K562 (cell line): ENCODE results near the gene ENTPD8. TPM values are rescaled to one million over a fixed set of nuclear protein-coding genes. Genes with fewer than 3 reads are reported as not detected.

Experiments used
- ATAC-seq: fragments of 200-7000 bp; cut with Tn5 transposase; 3 replicates; pipeline ENCODE4 v1.9.1; 2020; ENCODE audit warnings: moderate library complexity
- BruUV-seq: library from RNA; stranded (reverse); fragments of 400-500 nt; replicated peaks from 2 replicates; lab custom pipeline; 2021; lab: Mats Ljungman, UMichigan
- CTCF ChIA-PET: fragments of 300-600 bp; formaldehyde crosslinking; extraction: SDS; loops from one replicate; lab custom pipeline; 2021; ENCODE audit warnings: low intra/inter-chr PET ratio; lab: Yijun Ruan, JAX
- POLR2A ChIA-PET: fragments of 300-600, 350-650 bp; sonication (Branson Sonifier 250); formaldehyde crosslinking; extraction: SDS; loops from one replicate; lab custom pipeline; 2021; ENCODE audit warnings: antibody characterized with exemption, inconsistent platforms; lab: Yijun Ruan, JAX
- DNase-seq, 4 experiments: peaks; one replicate each; pipeline versions ENCODE4 v3.0.0 to v3.0.0-alpha.2; 2011 to 2018; ENCODE audit warnings: low spot score in 3 of 4, mixed read lengths in 3 of 4; ENCODE audit errors: extremely low read depth in 1 of 4
- FAIRE-seq: peaks from 2 replicates; lab custom pipeline; 2011; peaks lifted over from hg19 to GRCh38; lab: Jason Lieb, UNC
- H2AFZ ChIP-seq: 2 replicates; pipeline ENCODE4 v1.6.0; 2011; ENCODE audit warnings: low read depth, low read length, control low read depth, inconsistent platforms
- H3K27ac ChIP-seq: fragments of 200-600 bp; 3 replicates; pipeline ENCODE4 v1.8.0; 2011; ENCODE audit warnings: low read depth, mild to moderate bottlenecking, control low read depth, inconsistent platforms, low read length, moderate library complexity, mixed read lengths; ENCODE audit errors: extremely low read depth
- H3K27me3 ChIP-seq, 2 experiments: fragments of 300-600 bp in 1 of 2; 2 replicates in 1 of 2; 3 replicates in 1 of 2; pipeline versions ENCODE4 v1.6.0 to v1.8.0; 2011; ENCODE audit warnings: inconsistent platforms in 2 of 2, low read length in 2 of 2, mild to moderate bottlenecking in 1 of 2, mixed read lengths in 1 of 2, moderate library complexity in 1 of 2; ENCODE audit not compliant: control insufficient read depth in 2 of 2, insufficient read depth in 2 of 2
- H3K36me3 ChIP-seq: fragments of 300-600 bp; 3 replicates; pipeline ENCODE4 v1.8.0; 2011; ENCODE audit warnings: mild to moderate bottlenecking, low read length, inconsistent platforms; ENCODE audit not compliant: control insufficient read depth, insufficient read depth
- H3K4me1 ChIP-seq, 2 experiments: fragments of 200-600 bp in 1 of 2; replicated peaks in 1 of 2; 2 replicates in 1 of 2; 3 replicates in 1 of 2; pipeline versions ENCODE4 v1.5.1 to v1.8.0; 2011; ENCODE audit warnings: inconsistent platforms in 2 of 2, low read length in 2 of 2, mild to moderate bottlenecking in 1 of 2, mixed read lengths in 1 of 2, moderate library complexity in 1 of 2; ENCODE audit not compliant: control insufficient read depth in 2 of 2, insufficient read depth in 2 of 2
- H3K4me2 ChIP-seq: 2 replicates; pipeline ENCODE4 v1.6.1; 2011; ENCODE audit warnings: low read length, control low read depth, inconsistent platforms, mixed read lengths; ENCODE audit not compliant: insufficient read depth
- H3K4me3 ChIP-seq: fragments of 200-600 bp; sonication (generic), shearing (Covaris generic); 2 replicates; pipeline ENCODE4 v1.5.1; 2016; ENCODE audit warnings: control low read depth, inconsistent platforms
- H3K79me2 ChIP-seq: fragments of 200-600 bp; 3 replicates; pipeline ENCODE4 v1.8.0; 2011; ENCODE audit warnings: low read length, inconsistent platforms; ENCODE audit not compliant: control insufficient read depth, insufficient read depth
- H3K9ac ChIP-seq, 2 experiments: 2 replicates each; pipeline versions ENCODE4 v1.6.0 to v1.6.1; 2011; ENCODE audit warnings: low read depth in 2 of 2, low read length in 2 of 2, control low read depth in 1 of 2, inconsistent platforms in 1 of 2, mild to moderate bottlenecking in 1 of 2, mixed read lengths in 1 of 2; ENCODE audit not compliant: insufficient read depth in 1 of 2
- H3K9me1 ChIP-seq: one replicate; pipeline ENCODE4 v1.6.0; 2011; ENCODE audit warnings: inconsistent platforms, mild to moderate bottlenecking, low read length, moderate library complexity; ENCODE audit not compliant: control insufficient read depth, insufficient read depth
- H3K9me3 ChIP-seq: replicated peaks from 2 replicates; pipeline ENCODE4 v1.5.1; 2011; ENCODE audit warnings: low read depth, low read length, inconsistent platforms; ENCODE audit not compliant: control insufficient read depth, insufficient read depth
- H4K20me1 ChIP-seq: replicated peaks from 2 replicates; pipeline ENCODE4 v1.6.1; 2011; ENCODE audit warnings: low read length, inconsistent platforms, mixed read lengths; ENCODE audit not compliant: control insufficient read depth, insufficient read depth
- CBX3 ChIP-seq, 2 experiments: IDR thresholded peaks; 1 replicate in 1 of 2; 2 replicates in 1 of 2; pipeline ENCODE4 v1.6.1; 2012; ENCODE audit warnings: inconsistent platforms in 2 of 2, low read length in 2 of 2, borderline replicate concordance in 1 of 2, control low read depth in 1 of 2
- ELK3 ChIP-seq: fragments of 450-650 bp; formaldehyde crosslinking; IDR thresholded peaks from 2 replicates; pipeline ENCODE4 v1.4.0; 2020; ENCODE audit warnings: mild to moderate bottlenecking
- NBN ChIP-seq: fragments of 450-650 bp; IDR thresholded peaks from 2 replicates; pipeline ENCODE4 v1.6.1; 2016; ENCODE audit warnings: low read depth, mild to moderate bottlenecking
- TBL1XR1 ChIP-seq, 2 experiments: IDR thresholded peaks; 2 replicates each; pipeline ENCODE4 v1.6.1; 2012; ENCODE audit warnings: improper control_type of control experiment in 2 of 2, low read length in 2 of 2, mild to moderate bottlenecking in 1 of 2
- TRIM24 ChIP-seq, 2 experiments: fragments of 450-650 bp; IDR thresholded peaks; 2 replicates each; pipeline ENCODE4 v1.6.1; 2016
- TRIM28 ChIP-seq: fragments of 450-650 bp; IDR thresholded peaks from 2 replicates; pipeline ENCODE4 v1.6.1; 2017
- ZFP1 ChIP-seq: fragments of 450-650 bp; formaldehyde crosslinking; IDR thresholded peaks from 2 replicates; pipeline ENCODE4 v1.4.0; 2020; ENCODE audit warnings: mild to moderate bottlenecking, mixed read lengths
- WGBS: fragments of 100-300 bp; shearing (Covaris generic); methylation state at CpG from one replicate; pipeline ENCODE4 v1.1.6; 2016; ENCODE audit warnings: low coverage, mixed read lengths; ENCODE audit not compliant: insufficient coverage; ENCODE audit errors: missing lambda C conversion rate; 5-methylcytosine and 5-hydroxymethylcytosine counted together
- in situ Hi-C: fragments of 300-500 bp; cut with MboI; formaldehyde crosslinking; loops from 4 replicates; pipeline ENCODE4 v1.15.0; 2018; ENCODE audit warnings: inconsistent platforms, mixed read lengths
- intact Hi-C: fragments of 100-400 bp; cut with micrococcal nuclease; formaldehyde crosslinking; loops from 2 replicates; pipeline ENCODE4 v1.14.2; 2022
- polyA plus RNA-seq, 8 experiments: library from polyadenylated mRNA; depleted of rRNA in 4 of 8; stranded (reverse) in 5 of 8; unstranded in 3 of 8; fragments of >200 nt; fragmentation: Nextera tagmentation in 2 of 8; fragmentation: Illumina TruSeq in 1 of 8; extraction: Ambion mirVana in 2 of 8; extraction: Trizol in 1 of 8; gene quantifications; 2 replicates each; pipeline versions ENCODE4 v1.2.1 to v1.2.3, GENCODE V29; 2011 to 2014; ENCODE audit warnings: inconsistent platforms in 1 of 8, missing spikeins in 1 of 8
- total RNA-seq, 7 experiments: library from RNA; depleted of rRNA in 6 of 7; stranded (reverse); fragments of >200 nt in 6 of 7; fragmentation: Illumina TruSeq in 2 of 7; extraction: Trizol in 2 of 7; gene quantifications; 2 replicates each; pipeline versions ENCODE4 v1.2.1 to v1.2.3, GENCODE V29; 2011 to 2021; ENCODE audit warnings: low replicate concordance in 1 of 7

The ENTPD8 gene
- total and polyA plus RNA-seq, 9 of the 15 experiments (the other 6 are each of a cell fraction or from before 2014, with no cell fraction given) = 0.06 to 0.27 (median 0.19) TPM; not detected in 5

GRCh38 chr9:137475666-137476065 is 34.5 kb upstream of the ENTPD8 start:
- Histone ChIP-seq H3K9ac (no peak overlapping the region), H3K27me3 (no peaks in the 10 kb centered on the region), H3K27ac (no peak overlapping the region), H3K9me1 (no peaks in the 10 kb centered on the region), H3K4me2 (no peak overlapping the region), H3K36me3 (no peaks in the 10 kb centered on the region), H4K20me1 (no peaks in the 10 kb centered on the region), H3K9me3 (peaks cover 10% of the 10 kb centered on the region), H3K4me1 (peaks cover 0 to 32% of the 10 kb centered on the region in 2 experiments; a peak in 2 of 5 replicates), H3K4me3 (no peak overlapping the region), H2AFZ (no peak overlapping the region), H3K79me2 (no peaks in the 10 kb centered on the region)
- in situ Hi-C loops = no loop called here
- intact Hi-C loops = no loop called here
- BruUV-seq = no TSS peak
- ATAC-seq = no peak
- no peak for DNase-seq
- peak in 1 of 2 experiments; percentile 69; a peak in 1 of 3 replicates for TF ChIP-seq CBX3 (IDR thresholded peaks at IDR 0.05; ENCODE audit: borderline replicate concordance in 1 of 2, low read length in 2 of 2)
- TF ChIP-seq ELK3 (CRISPR knock-in tag) = no peak
- TF ChIP-seq TRIM24 (IDR thresholded peaks at IDR 0.05) = peak in 1 of 2 experiments; percentile 43; a peak in 1 of 4 replicates
- TF ChIP-seq ZFP1 (CRISPR knock-in tag) = peak; percentile 97
- TF ChIP-seq TBL1XR1 (IDR thresholded peaks at IDR 0.05; ENCODE audit: low read length in 2 of 2) = no peak
- TF ChIP-seq NBN = no peak
- TF ChIP-seq TRIM28 = peak; percentile 86
- ChIA-PET CTCF (no interaction called here), POLR2A (interaction anchor here (0.6 kb wide), 2 partner anchors 76 to 803 kb away, joined by 3 to 4 read pairs; partner anchors contain the start of gene MRPL41)
- WGBS = 9% methylated on average over 3 of the region's 3 CpGs
- no peak for FAIRE-seq
